ENCODE data around the gene HOXB2.

The HOXB2 gene

DNA sequence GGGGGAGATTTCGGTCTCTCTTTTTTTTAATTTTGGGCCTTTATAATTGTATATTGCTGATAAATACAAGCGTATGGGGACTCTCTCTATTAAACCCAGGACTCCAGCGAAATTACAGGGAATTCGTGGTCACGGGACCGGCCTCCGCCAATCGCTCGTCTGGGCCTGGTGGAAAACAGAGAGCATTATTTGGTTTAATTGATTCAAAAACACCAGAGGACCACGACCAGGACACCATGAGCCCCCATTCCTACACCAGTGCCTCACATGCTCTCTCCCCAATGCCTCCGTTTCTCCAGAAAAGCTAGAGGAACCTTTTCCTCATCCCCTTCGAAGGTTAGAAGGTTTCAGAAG, at the start of gene HOXB2:
TSS of gene HOXB2 (minus strand) at position 88 of the 354 bp plus-strand sequence. CDS start 198 bp downstream, outside the sequence.
- peak within 1 kb of the TSS; percentile 63 for H3K4me3 ChIP-seq (ENCODE audit: low read depth, low read length)
- DNase-seq (ENCODE audit: low read depth): no peak

DNA sequence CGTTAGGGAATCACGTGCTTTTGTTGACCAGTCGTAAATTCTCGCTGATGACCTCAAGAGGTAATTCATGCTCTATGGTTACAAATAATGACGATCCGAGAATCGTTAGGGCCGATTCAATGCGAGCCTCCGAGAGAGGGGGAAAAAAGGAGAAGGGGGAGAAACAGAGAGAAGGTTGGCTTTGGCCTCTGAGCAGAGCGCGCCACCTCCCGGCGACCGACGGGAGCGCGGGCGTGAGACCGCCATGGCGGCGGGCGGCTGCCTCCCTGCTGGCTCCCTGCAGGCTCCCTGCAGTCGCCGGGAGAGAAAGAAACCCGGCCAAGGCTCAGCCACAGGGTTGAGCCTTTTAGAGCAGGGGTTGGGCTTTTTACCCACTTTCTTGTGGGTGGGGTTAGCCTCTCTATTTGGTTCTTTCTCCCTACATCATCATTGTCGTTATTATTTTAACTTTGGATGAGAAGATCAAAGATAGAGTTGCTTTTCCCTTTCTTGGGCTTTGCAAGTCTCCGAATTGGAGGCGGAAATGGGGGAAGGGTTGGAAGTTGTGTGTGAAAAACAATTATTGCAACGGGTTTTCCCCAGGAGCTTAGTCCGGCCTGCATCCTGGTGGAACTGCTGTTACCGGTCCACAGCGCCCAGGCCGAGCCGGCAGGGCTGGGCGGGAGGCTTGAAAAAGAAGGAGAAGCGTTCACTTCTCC, 49.1 kb upstream of the HOXB2 start:
- DNase-seq (ENCODE audit: low read depth): no peak
- peak overlapping the region; percentile 44 for H3K4me3 ChIP-seq (ENCODE audit: low read depth, low read length)

DNA sequence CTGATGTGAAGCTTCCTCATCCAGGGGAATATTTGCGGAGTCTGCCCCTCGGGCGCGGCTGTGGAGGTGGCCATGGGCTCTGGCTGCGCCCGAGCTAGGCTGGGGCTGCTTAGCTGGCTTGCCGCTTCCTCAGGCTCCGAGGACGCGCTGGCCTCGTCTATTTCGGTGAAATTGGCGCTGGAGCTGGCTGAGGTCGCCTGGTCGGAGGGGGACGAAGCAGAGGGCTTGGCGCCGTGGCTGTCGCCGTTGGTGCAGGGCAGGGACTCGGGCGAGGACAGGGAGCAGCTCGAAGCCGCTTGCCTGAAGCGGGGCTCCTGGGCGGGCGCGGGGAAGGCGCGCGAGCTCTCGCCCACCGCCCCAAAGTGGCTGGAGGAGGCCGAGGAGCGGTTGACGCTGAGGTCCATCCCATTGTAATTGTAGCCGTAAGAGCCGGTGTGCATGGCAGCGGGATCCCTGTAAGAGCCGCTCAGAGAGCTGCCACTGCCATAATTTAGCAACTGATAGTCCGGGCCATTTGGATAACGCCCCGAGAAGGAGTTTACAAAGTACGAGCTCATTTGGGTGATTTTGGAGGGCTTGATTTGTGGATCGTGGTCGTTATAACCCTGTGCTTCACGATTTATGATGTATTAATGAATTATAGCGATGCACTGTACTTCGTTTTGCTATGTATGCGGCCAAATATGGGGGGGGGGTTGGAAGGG, 48.4 kb upstream of the HOXB2 start, which contains the start of gene HOXB5:
TSS of gene HOXB5 (minus strand) at position 654 of the 704 bp plus-strand sequence. CDS start at position 557, 97 bp downstream.
- DNase-seq (ENCODE audit: low read depth): no peak
- peak within 1 kb of the TSS; percentile 44 for H3K4me3 ChIP-seq (ENCODE audit: low read depth, low read length)

DNA sequence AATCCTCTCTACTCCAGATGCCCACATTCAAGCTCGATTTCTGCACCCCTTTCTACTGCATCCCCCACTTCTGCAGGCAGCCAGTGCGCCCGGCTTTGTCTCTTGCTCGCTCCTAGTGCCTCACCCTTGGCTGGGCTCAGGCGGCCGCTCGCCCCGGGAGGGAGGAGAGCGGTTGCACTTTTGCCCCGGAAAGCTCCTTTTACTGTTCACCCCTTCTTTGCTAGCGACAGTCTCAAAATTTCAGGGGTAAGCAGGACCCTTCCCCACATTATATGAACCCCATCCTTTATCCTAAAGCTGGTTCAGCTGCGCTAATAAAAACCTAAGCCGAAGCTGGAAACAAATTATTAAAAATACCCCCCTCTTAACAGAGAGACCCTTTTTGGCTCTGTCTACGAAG, 47.7 kb upstream of the HOXB2 start:
- peak overlapping the region; percentile 44 for H3K4me3 ChIP-seq (ENCODE audit: low read depth, low read length)
- DNase-seq (ENCODE audit: low read depth): no peak

DNA sequence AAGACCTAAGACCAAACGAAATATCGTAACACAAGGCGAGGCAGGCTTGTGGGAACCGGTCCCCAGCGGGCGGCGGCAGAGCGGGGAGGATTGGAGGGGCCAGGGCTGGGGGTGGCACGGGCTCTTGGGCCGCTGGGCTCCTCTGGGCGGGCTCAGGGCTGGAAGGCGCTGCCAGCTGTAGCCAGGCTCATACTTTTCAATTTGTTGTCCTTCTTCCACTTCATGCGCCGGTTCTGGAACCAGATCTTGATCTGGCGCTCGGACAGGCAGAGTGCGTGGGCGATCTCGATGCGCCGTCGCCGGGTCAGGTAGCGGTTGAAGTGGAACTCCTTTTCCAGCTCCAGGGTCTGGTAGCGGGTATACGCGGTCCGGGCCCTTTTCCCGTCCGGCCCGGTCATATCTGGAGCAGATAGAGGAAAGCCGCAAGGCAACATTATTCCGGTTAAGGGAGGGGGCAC, 47.2 kb upstream of the HOXB2 start:
- H3K4me3 ChIP-seq (ENCODE audit: low read depth, low read length): peak overlapping the region; percentile 44

DNA sequence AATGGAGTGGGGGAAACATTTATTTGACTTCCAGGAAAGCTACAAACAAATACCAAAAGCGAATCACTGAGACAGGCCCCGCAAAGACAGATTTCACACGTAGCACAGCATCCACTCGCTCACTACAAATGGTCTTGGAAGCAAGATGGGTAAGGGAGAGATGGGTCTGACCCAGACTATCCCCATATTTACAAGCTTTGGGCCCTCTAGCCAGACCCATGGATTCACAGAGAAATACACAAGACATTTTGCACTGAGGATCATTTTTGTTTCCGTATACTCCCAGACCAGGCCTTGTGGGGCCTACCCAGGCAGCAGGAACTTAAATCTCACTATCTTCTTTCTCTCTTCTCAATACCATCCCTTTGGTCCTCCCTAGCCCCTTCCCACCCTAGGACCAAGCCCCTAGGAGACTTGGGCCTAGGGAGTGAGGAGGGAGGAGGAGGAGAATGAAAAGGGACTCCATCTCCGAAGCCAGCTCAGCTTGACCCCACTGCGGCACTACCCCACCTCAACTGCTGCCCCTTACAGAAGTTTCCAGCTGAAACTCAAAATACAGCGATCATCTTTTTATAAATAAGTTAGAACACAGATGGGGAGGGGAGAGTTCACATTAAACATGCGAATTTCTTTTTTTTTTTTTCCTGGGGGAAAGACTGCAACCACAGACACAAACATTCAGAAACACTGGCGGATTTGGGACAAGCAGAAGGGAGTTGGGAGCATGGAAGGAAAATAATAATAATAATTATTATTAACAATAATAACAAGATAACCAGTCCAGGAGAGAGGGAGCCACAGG, 46.5 kb upstream of the HOXB2 start:
- DNase-seq (ENCODE audit: low read depth): no peak
- peak overlapping the region; percentile 44 for H3K4me3 ChIP-seq (ENCODE audit: low read depth, low read length)

More for the DNA sequence above, 47.2 kb upstream of the HOXB2 start:
- no peak for DNase-seq (ENCODE audit: low read depth)

DNA sequence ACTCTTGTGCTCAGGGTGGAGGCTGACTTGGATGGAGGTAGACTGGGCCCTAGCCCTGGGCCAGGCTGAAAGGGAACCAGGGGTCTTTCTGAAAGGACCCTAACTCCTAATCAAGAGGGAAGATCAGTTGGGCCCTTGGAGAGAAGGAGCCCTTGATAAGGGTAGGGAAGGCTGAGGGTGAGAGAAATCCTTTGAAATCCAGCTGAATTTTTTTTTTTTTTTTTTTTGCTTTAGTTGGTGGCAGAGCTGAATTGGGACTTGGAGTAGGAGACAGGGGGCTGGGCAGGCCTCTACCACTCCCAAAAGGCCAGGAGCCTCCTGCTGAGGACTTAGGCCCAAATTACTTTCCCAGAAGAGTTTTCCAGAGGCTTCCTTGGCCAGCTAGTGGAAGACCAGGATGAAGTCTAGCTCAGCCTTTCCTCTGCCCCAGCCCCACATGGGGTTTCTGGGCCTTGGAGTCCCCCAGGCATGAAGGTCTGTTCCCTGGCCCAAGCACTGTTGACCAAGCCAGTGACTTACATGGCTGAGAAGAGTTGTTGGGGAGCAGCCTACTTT, 45.8 kb upstream of the HOXB2 start:
- DNase-seq (ENCODE audit: low read depth): no peak
- H3K4me3 ChIP-seq (ENCODE audit: low read depth, low read length): peak overlapping the region; percentile 24

DNA sequence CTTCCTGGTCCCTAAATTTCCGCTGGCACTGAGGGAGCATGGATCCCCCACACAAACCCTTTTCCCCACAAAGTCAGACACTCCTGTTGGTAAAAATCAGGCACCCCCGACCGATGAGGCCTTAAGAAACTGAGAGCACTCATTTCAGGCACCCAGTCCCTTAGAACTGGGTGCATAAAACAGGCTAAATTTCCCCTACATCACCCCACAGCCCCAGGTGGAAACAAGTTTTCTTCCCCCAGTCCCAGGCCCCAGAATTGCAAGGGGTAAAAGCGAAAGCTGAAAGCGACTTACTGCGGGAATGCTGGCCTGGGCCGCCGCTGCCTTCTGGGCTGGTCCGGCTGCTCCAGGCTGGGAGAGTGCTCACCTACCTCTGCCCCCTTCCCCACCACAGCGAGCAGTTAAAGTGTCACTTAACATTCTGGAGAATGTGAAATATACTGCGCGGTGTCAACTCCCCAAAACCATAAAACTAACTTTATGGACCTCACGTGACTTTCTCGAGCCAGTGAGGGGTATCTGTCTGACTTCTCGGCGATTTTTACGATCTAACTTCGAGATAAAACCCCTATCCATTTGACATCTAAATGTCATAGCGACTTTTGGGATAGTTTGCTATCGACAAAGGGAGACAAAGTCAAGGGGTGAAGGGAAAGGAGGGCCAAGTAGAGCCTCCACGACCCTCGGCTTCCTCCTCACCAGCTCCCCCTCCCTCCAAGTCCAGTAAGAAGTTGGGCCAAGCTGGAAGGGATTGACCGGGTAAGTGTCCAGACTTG, 45.1 kb upstream of the HOXB2 start, which contains the start of gene HOXB3:
TSS of gene HOXB3 (minus strand) at position 411 of the 776 bp plus-strand sequence. CDS start 37,767 bp downstream, outside the sequence.
- peak within 1 kb of the TSS; percentile 60 for H3K4me3 ChIP-seq (ENCODE audit: low read depth, low read length)

DNA sequence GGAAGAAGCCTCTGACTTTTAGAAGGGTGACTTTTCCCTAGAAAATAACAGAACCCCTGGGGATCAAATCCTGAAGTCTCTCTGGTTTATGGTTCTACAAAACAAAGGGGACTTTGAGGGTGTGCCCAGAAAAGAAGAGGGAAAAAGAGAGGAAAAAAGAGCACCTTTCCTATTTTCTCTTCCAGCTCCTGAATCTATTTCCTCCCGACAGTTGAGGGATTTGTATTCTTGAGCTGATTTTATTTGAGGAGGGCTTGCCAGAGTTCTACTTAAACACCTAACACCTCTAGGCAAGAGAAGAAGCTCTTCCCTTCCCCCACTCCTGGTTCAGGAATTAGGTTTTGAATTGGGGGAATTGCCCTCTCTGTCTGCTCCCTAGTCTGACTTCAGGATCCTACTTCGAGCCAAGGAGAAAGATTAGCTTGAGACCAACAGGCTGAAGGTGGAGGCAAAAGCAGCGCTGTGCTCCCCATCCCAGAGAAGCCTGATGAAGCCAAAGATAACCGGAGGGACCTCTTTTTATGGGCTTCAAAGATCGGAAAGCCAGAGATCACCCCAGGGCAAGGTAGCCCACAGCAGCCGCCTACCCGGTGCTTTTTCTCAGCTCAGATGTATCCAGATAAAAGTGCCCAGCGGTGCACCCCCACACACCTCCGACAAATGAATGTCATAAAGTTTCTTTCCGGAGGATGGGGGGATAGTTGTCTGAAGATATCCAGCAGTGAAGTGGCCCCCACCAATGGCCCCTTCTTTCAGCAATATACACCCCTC, 44.3 kb upstream of the HOXB2 start:
- peak overlapping the region; percentile 60 for H3K4me3 ChIP-seq (ENCODE audit: low read depth, low read length)
- no peak for DNase-seq (ENCODE audit: low read depth)

More for the DNA sequence above, 45.1 kb upstream of the HOXB2 start, which contains the start of gene HOXB3:
- DNase-seq (ENCODE audit: low read depth): no peak

DNA sequence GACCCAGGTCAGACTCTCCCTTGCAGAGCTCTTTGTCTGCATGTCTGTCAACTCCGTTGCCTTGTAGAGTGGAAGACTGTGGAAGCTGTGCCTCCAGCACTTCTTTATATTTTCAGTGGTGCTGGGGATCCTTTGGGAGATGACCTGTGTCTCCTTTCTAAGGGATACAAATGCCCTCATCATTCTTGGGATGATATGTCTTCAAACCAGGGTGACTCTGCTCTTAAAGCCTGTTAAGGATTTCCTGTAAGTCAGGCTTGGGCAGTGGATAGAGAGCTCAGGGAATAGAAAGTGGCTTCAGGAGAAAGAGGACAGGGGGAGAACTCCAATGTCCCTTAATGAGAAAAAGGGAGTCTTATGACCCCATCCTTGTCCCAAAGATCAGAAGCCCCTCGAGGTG, 43.6 kb upstream of the HOXB2 start:
- DNase-seq (ENCODE audit: low read depth): no peak
- H3K4me3 ChIP-seq (ENCODE audit: low read depth, low read length): peak overlapping the region; percentile 60

DNA sequence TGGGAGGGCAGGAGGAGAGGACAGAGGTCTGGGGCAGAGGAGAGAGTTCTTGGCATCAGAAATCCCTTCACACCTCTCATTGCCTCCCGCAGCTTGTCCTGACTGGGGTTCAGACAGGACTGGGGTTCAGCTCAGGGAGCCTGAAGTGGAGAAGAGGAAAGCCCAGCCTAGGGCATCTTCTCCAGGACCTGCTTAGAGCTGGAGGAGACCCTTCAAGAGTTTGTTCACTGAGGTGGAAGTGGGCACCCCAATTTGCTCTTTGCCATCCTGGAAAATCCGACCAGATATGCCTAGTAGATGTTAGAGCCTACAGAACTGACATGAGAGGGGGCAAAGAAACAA, 43.1 kb upstream of the HOXB2 start:
- peak overlapping the region; percentile 60 for H3K4me3 ChIP-seq (ENCODE audit: low read depth, low read length)
- DNase-seq (ENCODE audit: low read depth): no peak

DNA sequence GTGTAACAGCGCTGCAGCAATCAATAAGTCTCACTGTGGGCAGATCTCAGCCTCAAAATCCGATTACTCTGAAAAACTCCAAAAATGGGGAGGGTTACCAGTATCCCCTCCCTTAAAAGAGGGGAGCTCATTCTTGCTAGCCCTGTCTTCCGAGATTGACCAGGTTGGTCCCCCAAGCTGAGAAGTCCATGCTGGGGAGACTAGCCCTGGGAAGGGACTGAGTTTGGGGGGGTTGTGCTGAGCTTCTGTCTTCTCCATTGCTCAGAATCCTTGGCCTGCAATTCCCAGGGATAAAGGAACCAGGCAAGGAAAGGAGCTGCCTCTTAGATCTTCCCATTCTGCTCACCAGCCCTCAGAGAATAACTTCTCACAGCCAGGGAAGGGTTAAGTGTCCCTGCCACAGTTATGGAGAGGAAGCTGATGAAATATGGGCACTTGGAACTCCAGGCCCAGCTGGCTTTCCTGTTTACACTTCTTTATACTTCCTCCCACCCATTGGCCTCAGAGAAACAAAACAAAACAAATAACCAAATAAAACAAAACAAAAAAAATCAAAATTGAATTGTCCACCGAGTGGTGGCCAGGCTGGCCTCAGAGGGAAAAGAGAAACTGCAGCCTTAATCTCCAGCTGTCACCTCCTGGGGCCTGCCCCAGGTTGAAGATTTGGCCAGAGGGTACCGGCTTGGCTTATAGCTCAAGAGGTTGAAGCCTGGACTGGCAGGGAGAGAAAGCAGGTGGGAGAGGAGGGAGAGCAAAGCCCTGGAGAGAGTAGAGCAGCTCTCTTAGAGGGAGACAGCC, 42.6 kb upstream of the HOXB2 start:
- DNase-seq (ENCODE audit: low read depth): no peak
- peak overlapping the region; percentile 60 for H3K4me3 ChIP-seq (ENCODE audit: low read depth, low read length)

DNA sequence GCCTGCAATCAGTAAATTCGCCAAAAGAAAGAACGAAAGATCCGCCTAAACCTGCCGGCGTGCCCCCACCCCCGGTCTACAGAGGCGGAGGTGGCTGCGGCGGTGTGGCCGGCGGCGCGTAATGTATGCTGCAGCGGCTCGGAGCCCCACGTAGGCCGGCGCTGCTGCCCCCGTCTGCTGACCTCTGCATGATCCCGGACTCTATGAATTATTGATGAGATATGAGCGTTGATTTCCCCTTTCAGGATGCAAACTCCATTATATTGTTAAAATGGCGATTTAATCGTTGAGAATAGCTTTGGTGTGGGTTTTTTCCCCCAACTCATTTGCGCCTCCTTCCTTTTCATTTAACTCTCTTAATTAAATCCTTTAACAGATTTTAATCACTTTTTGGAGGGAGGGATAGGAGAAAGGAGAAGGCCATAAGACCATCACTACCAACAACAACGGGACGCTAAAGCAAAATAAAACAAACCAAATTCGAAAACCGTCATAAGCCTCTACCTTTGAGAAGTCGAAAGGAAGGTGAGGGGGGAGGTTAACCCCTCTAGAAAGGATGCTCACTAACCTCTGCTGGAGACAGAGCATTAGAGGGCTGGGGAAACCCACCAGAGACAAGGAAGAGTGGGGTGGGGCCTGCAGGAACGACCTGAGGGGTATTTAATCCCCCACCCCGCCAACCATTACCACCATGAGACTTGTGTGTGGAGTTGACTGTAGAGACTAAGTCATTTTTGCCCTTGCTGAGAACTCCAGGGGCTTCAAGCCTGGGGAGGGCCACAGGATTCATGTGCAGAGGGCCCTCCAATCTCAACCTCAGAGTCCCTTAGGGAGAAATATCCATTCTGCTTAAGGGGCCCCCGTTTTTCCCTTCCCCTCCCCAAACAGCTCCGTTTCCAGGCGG, 41.7 kb upstream of the HOXB2 start:
- H3K4me3 ChIP-seq (ENCODE audit: low read depth, low read length): peak overlapping the region; percentile 60
- DNase-seq (ENCODE audit: low read depth): no peak

DNA sequence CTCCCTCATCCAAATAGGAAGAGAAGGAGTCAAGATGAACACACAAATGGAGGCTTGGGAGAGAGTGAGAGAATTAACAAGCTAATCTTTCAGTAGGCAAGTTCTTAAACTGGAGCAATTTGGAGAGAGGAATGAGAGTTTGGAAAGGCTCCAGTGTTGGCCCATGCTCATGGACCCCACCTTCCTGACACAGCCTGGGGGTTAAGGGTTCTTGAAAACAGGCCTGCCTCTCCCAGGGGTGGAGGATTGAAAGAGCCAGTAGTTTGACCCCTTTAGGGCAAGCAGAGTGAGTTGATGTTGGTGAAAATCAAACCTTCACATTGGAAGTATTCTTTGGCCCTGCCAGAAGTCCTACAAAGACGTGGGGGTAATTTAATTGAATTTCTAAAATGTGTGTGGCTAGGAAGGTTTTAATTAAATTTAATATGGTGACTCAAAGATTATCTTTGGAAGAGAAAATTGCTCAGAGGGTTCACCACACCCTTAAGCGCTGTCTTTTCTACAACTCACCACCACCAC, 39.4 kb upstream of the HOXB2 start:
- H3K4me3 ChIP-seq (ENCODE audit: low read depth, low read length): no peak overlapping the region

DNA sequence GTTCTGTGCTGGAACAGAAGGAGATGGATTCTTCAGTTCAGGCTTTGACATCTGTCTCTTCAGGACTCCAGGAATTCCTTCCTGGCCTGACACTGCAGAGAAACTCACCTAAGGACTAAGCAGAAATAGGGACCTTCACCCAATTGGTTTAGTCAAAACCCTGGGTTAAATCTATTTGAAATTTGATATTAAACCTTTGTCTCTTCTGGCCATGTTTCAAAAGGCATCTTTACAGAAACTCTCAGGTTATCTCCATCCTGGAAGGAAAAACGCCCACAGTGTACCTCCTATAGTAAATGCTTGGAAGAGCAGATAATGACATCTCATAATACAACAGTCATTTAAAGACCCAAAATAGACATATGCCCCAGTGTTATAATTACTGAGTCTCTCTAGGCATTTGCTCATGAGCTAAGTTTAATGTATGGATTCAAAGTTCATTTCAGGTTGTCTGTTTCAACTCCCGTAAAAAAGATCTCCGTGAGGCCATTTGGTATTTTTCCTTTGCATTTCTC, 38.9 kb upstream of the HOXB2 start:
- H3K4me3 ChIP-seq (ENCODE audit: low read depth, low read length): no peak overlapping the region
- DNase-seq (ENCODE audit: low read depth): no peak

More for the DNA sequence above, 39.4 kb upstream of the HOXB2 start:
- no peak for DNase-seq (ENCODE audit: low read depth)

DNA sequence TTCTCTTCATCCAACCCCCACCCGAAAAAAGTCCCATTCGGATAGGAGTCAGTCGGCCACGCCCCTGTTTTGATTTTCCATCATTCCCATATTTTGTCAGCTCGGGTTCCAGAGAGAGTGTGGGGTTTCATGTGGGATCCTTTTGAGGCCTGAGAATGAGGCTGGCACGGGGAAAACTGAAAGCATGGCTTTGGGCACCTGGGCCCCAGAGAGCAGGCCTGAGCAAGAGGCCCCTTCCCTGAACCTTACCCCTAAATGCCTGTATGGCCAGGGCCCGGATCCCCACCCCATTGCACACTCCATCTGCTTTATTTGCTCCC, 37.8 kb upstream of the HOXB2 start:
- peak overlapping the region; percentile 45 for H3K4me3 ChIP-seq (ENCODE audit: low read depth, low read length)
- no peak for DNase-seq (ENCODE audit: low read depth)

All from skeletal muscle cell (primary cell).